H9 (cell line): Measurements from ENCODE around the gene EPHB2. TPM values are rescaled to one million over a fixed set of nuclear protein-coding genes. Genes with fewer than 3 reads are reported as not detected.

Experiments used
- DNase-seq: peaks from one replicate; pipeline ENCODE4 v3.0.0-alpha.2; 2017
- H2AFZ ChIP-seq: one replicate; pipeline ENCODE4 v1.6.1; 2013; ENCODE audit warnings: mild to moderate bottlenecking, low read length, control low read depth, moderate library complexity
- H2AK5ac ChIP-seq: 2 replicates; pipeline ENCODE4 v1.6.1; 2013; ENCODE audit warnings: low read length, control low read depth, mixed read lengths; ENCODE audit not compliant: insufficient read length
- H2BK120ac ChIP-seq: one replicate; pipeline ENCODE4 v1.6.1; 2013; ENCODE audit warnings: low read depth, mild to moderate bottlenecking, low read length, control low read depth, inconsistent platforms; ENCODE audit not compliant: poor library complexity, severe bottlenecking
- H2BK12ac ChIP-seq: 2 replicates; pipeline ENCODE4 v1.6.1; 2013; ENCODE audit warnings: low read length, control low read depth, mixed read lengths, low read depth; ENCODE audit not compliant: insufficient read length
- H2BK15ac ChIP-seq: 2 replicates; pipeline ENCODE4 v1.6.1; 2013; ENCODE audit warnings: low read depth, low read length, control low read depth
- H2BK20ac ChIP-seq: one replicate; pipeline ENCODE4 v1.6.1; 2013; ENCODE audit warnings: low read depth, mild to moderate bottlenecking, low read length, control low read depth, inconsistent platforms; ENCODE audit not compliant: poor library complexity, severe bottlenecking
- H2BK5ac ChIP-seq: 2 replicates; pipeline ENCODE4 v1.6.1; 2013; ENCODE audit warnings: low read length, control low read depth, mixed read lengths; ENCODE audit not compliant: insufficient read length
- H3K14ac ChIP-seq: 2 replicates; pipeline ENCODE4 v1.6.1; 2013; ENCODE audit warnings: low read length, control low read depth; ENCODE audit not compliant: insufficient read depth
- H3K18ac ChIP-seq: 2 replicates; pipeline ENCODE4 v1.6.1; 2013; ENCODE audit warnings: low read depth, mild to moderate bottlenecking, mixed read lengths, low read length, control low read depth; ENCODE audit not compliant: insufficient read length
- H3K23ac ChIP-seq: 2 replicates; pipeline ENCODE4 v1.6.1; 2013; ENCODE audit warnings: low read length, control low read depth, mixed read lengths, low read depth; ENCODE audit not compliant: insufficient read length
- H3K23me2 ChIP-seq: 2 replicates; pipeline ENCODE4 v1.6.1; 2013; ENCODE audit warnings: low read depth, mild to moderate bottlenecking, mixed read lengths, low read length, control low read depth; ENCODE audit not compliant: insufficient read length, poor library complexity, severe bottlenecking
- H3K27ac ChIP-seq: 2 replicates; pipeline ENCODE4 v1.5.1; 2013; ENCODE audit warnings: low read length, control low read depth, mixed read lengths, low read depth; ENCODE audit not compliant: insufficient read length
- H3K27me3 ChIP-seq: 2 replicates; pipeline ENCODE4 v1.6.1; 2013; ENCODE audit warnings: low read length, control low read depth, inconsistent platforms; ENCODE audit not compliant: insufficient read depth
- H3K4ac ChIP-seq: 2 replicates; pipeline ENCODE4 v1.6.1; 2013; ENCODE audit warnings: low read depth, mild to moderate bottlenecking, control low read depth, inconsistent platforms, low read length, moderate library complexity
- H3K4me1 ChIP-seq: 2 replicates; pipeline ENCODE4 v1.6.1; 2013; ENCODE audit warnings: low read length, control low read depth, inconsistent platforms; ENCODE audit not compliant: insufficient read depth
- H3K4me2 ChIP-seq: 2 replicates; pipeline ENCODE4 v1.6.1; 2013; ENCODE audit warnings: low read length, control low read depth, mixed read lengths; ENCODE audit not compliant: insufficient read length, insufficient read depth
- H3K56ac ChIP-seq: 2 replicates; pipeline ENCODE4 v1.6.1; 2013; ENCODE audit warnings: low read depth, mild to moderate bottlenecking, mixed read lengths, low read length, control low read depth; ENCODE audit not compliant: insufficient read length
- H3K79me1 ChIP-seq: 2 replicates; pipeline ENCODE4 v1.6.1; 2013; ENCODE audit warnings: low read depth, mild to moderate bottlenecking, moderate library complexity, low read length, control low read depth, inconsistent platforms; ENCODE audit not compliant: insufficient read depth, poor library complexity, severe bottlenecking
- H3K79me2 ChIP-seq: 2 replicates; pipeline ENCODE4 v1.6.1; 2013; ENCODE audit warnings: low read length, control low read depth, inconsistent platforms; ENCODE audit not compliant: insufficient read depth
- H3K9ac ChIP-seq: 2 replicates; pipeline ENCODE4 v1.6.1; 2013; ENCODE audit warnings: low read length, control low read depth, mixed read lengths; ENCODE audit not compliant: insufficient read length; ENCODE audit errors: extremely low read depth
- H3K9me3 ChIP-seq: one replicate; pipeline ENCODE4 v1.6.1; 2013; ENCODE audit warnings: low read depth, low read length, inconsistent platforms; ENCODE audit not compliant: control insufficient read depth
- H3T11ph ChIP-seq: one replicate; pipeline ENCODE4 v1.6.1; 2013; ENCODE audit warnings: mild to moderate bottlenecking, low read length, control low read depth, inconsistent platforms
- H4K20me1 ChIP-seq: one replicate; pipeline ENCODE4 v1.6.1; 2013; ENCODE audit not compliant: control insufficient read depth, insufficient read length, insufficient read depth
- H4K5ac ChIP-seq: 2 replicates; pipeline ENCODE4 v1.6.1; 2013; ENCODE audit warnings: low read depth, mild to moderate bottlenecking, mixed read lengths, low read length, control low read depth; ENCODE audit not compliant: insufficient read length
- H4K8ac ChIP-seq: replicated peaks from 2 replicates; pipeline ENCODE4 v1.6.1; 2013; ENCODE audit warnings: low read length, control low read depth, mixed read lengths, low read depth; ENCODE audit not compliant: insufficient read length
- H4K91ac ChIP-seq: 2 replicates; pipeline ENCODE4 v1.6.1; 2013; ENCODE audit warnings: low read depth, mild to moderate bottlenecking, moderate library complexity, mixed read lengths, low read length, control low read depth; ENCODE audit not compliant: insufficient read length
- H3K27ac Mint-ChIP-seq, 3 experiments: 2 replicates in 2 of 3; 3 replicates in 1 of 3; pipeline ENCODE4 v1.8.0; 2020 to 2021; ENCODE audit warnings: mixed read lengths in 3 of 3, mild to moderate bottlenecking in 1 of 3, moderate library complexity in 1 of 3
- H3K27me3 Mint-ChIP-seq: 2 replicates; pipeline ENCODE4 v1.8.0; 2021; ENCODE audit warnings: low read depth, mild to moderate bottlenecking, moderate library complexity, mixed read lengths
- H3K36me3 Mint-ChIP-seq, 3 experiments: 2 replicates in 2 of 3; 3 replicates in 1 of 3; pipeline ENCODE4 v1.8.0; 2020 to 2021; ENCODE audit warnings: low read depth in 3 of 3, mixed read lengths in 3 of 3; ENCODE audit not compliant: insufficient read depth in 1 of 3
- H3K4me1 Mint-ChIP-seq, 2 experiments: 2 replicates each; pipeline ENCODE4 v1.8.0; 2020; ENCODE audit warnings: mixed read lengths in 2 of 2
- H3K4me3 Mint-ChIP-seq, 2 experiments: 2 replicates in 1 of 2; 3 replicates in 1 of 2; pipeline ENCODE4 v1.8.0; 2020 to 2021; ENCODE audit warnings: mild to moderate bottlenecking in 2 of 2, mixed read lengths in 2 of 2, moderate library complexity in 1 of 2
- H3K9me3 Mint-ChIP-seq, 2 experiments: 2 replicates in 1 of 2; 3 replicates in 1 of 2; pipeline ENCODE4 v1.8.0; 2020; ENCODE audit warnings: mild to moderate bottlenecking in 2 of 2, mixed read lengths in 2 of 2, moderate library complexity in 1 of 2
- CTCF ChIP-seq: fragments of 200-600 bp; sonication (generic); conservative IDR thresholded peaks from 3 replicates; pipeline ENCODE4 v1.8.0; 2021; ENCODE audit warnings: antibody characterized with exemption, mild to moderate bottlenecking
- whole genome bisulfite sequencing: extraction: QIAGEN DNeasy Blood & Tissue Kit; methylation state at CpG from one replicate; pipeline ENCODE4 v1.1.7; 2013; ENCODE audit warnings: missing lambda C conversion rate, low lambda C conversion rate, mixed read lengths; ENCODE audit not compliant: insufficient read length; ENCODE audit errors: extremely low coverage; 5-methylcytosine and 5-hydroxymethylcytosine counted together
- total RNA-seq: library from RNA; stranded (reverse); gene quantifications from 2 replicates; pipeline ENCODE4 v1.2.1, GENCODE V29; 2021

EPHB2 gene
- total RNA-seq, 1 experiment from 2014 or later: 9.5 TPM

GRCh38 chr1:22727873-22728272 lies 17.2 kb downstream of the EPHB2 start:
- no peaks in the 10 kb centered on the region; the same call in none of the 2 replicates for H3K27me3 Mint-ChIP-seq
- H3K23ac ChIP-seq: no peak overlapping the region
- H3K9ac ChIP-seq: no peak overlapping the region
- H3K79me2 ChIP-seq: no peaks in the 10 kb centered on the region
- H2BK15ac ChIP-seq: no peak overlapping the region
- no peak overlapping the region for H4K91ac ChIP-seq
- no peak overlapping the region for H3K27ac Mint-ChIP-seq
- no peak overlapping the region for H2BK12ac ChIP-seq
- H4K8ac ChIP-seq: no peak overlapping the region
- no peak overlapping the region for H2AFZ ChIP-seq
- no peak overlapping the region for H3K4me2 ChIP-seq
- no peak overlapping the region for H3T11ph ChIP-seq
- H3K23me2 ChIP-seq: no peaks in the 10 kb centered on the region
- no peak overlapping the region for H2AK5ac ChIP-seq
- H2BK20ac ChIP-seq: no peak overlapping the region
- H3K4me1 Mint-ChIP-seq: peaks cover 15 to 23% of the 10 kb centered on the region in 2 experiments
- no peak overlapping the region for H2BK5ac ChIP-seq
- no peak overlapping the region for H3K56ac ChIP-seq
- no peaks in the 10 kb centered on the region for H3K9me3 ChIP-seq
- WGBS: no CpG with 5 or more reads among the region's 2 CpGs
- TF ChIP-seq CTCF: no peak
- H2BK120ac ChIP-seq: no peak overlapping the region
- H3K79me1 ChIP-seq: no peaks in the 10 kb centered on the region
- H4K20me1 ChIP-seq: no peaks in the 10 kb centered on the region
- no peaks in the 10 kb centered on the region for H3K27me3 ChIP-seq
- H3K36me3 Mint-ChIP-seq: no peaks in the 10 kb centered on the region; a peak in 1 of 7 replicates
- H3K14ac ChIP-seq: no peak overlapping the region
- no peaks in the 10 kb centered on the region for H3K9me3 Mint-ChIP-seq
- no peak overlapping the region for H3K4me3 Mint-ChIP-seq
- H3K4me1 ChIP-seq: no peaks in the 10 kb centered on the region; the same call in 1 of the 2 replicates
- no peak for DNase-seq
- H3K27ac ChIP-seq: no peak overlapping the region
- no peak overlapping the region for H4K5ac ChIP-seq
- no peak overlapping the region for H3K18ac ChIP-seq
- no peak overlapping the region for H3K4ac ChIP-seq
